Measurements from ENCODE around the gene ATP9A. TPM values are rescaled to one million over a fixed set of nuclear protein-coding genes. Genes with fewer than 3 reads are reported as not detected.

ATP9A gene
- total and polyA plus RNA-seq, 2 of the 8 experiments (the other 6 are each of a cell fraction or from before 2014, with no cell fraction given), result 5.0 to 6.4 TPM

- peaks cover 19% of the 10 kb centered on the region for H3K79me1 ChIP-seq (ENCODE audit: low read depth, low read length)
- no peak overlapping the region for H2BK120ac ChIP-seq (replicated peaks; ENCODE audit: low read depth, low read length)
- 96% methylated on average over 13 of the region's 13 CpGs; no CpG with 5 or more reads in 1 of the 2 experiments for WGBS, 2 experiments (ENCODE audit: extremely low coverage in 1 of 2, insufficient coverage in 1 of 2, insufficient read length in 1 of 2, insufficient replicate concordance in 2 of 2, low coverage in 1 of 2, low lambda C conversion rate in 2 of 2, missing lambda C conversion rate in 1 of 2)
- no peaks in the 10 kb centered on the region for H3K27me3 ChIP-seq (replicated peaks in 1 of 4; ENCODE audit: control insufficient read depth in 3 of 4, extremely low read depth in 1 of 4, insufficient read depth in 3 of 4, low read length in 3 of 4)
- no peak overlapping the region for H4K91ac ChIP-seq (replicated peaks; ENCODE audit: insufficient read length, low read length)
- H2BK15ac ChIP-seq (ENCODE audit: low read length), result no peak overlapping the region
- no peak overlapping the region for H2BK20ac ChIP-seq (ENCODE audit: low read length)
- H3K9ac ChIP-seq (replicated peaks in 1 of 4; ENCODE audit: extremely low read depth in 1 of 4, low read depth in 3 of 4, low read length in 3 of 4), result no peak overlapping the region
- H3K23me2 ChIP-seq (ENCODE audit: low read depth, low read length), result no peaks in the 10 kb centered on the region
- no peak for DNase-seq (ENCODE audit: low read depth in 1 of 2, low spot score in 2 of 2)
- ChIA-PET POLR2A (ENCODE audit: partially characterized antibody) (interaction anchor here (0.5 to 5.7 kb wide), 6 partner anchors 8 to 149 kb away, joined by 3 to 29 read pairs (median 4); no protein-coding TSS in a partner anchor), CTCF (ENCODE audit: partially characterized antibody) (interaction anchor here (0.7 to 1.8 kb wide), 8 partner anchors 11 to 496 kb away, joined by 3 to 8 read pairs (median 4); no protein-coding TSS in a partner anchor)
- no peak overlapping the region for H3K4ac ChIP-seq (replicated peaks; ENCODE audit: insufficient read length, low read depth, low read length)
- no peak overlapping the region for H2AFZ ChIP-seq (ENCODE audit: low read length)
- H3K36me3 ChIP-seq (ENCODE audit: control insufficient read depth in 2 of 4, insufficient read depth in 4 of 4, low read length in 3 of 4), result peaks cover 39 to 96% (median 57%) of the 10 kb centered on the region in 4 experiments
- no peak overlapping the region for H3K27ac ChIP-seq (ENCODE audit: low read depth, low read length)
- H3K79me2 ChIP-seq (ENCODE audit: control insufficient read depth in 1 of 2, insufficient read depth in 2 of 2, low read length in 2 of 2), result peaks cover 58 to 97% of the 10 kb centered on the region in 2 experiments
- no peak for FAIRE-seq
- H3K56ac ChIP-seq (replicated peaks; ENCODE audit: insufficient read length, low read depth, low read length), result no peak overlapping the region
- H4K20me1 ChIP-seq (replicated peaks in 1 of 2; ENCODE audit: control insufficient read depth in 1 of 2, insufficient read depth in 2 of 2, low read length in 2 of 2), result peaks cover 52 to 56% of the 10 kb centered on the region in 2 experiments
- H3K4me3 ChIP-seq (ENCODE audit: extremely low read depth in 1 of 4, insufficient read depth in 2 of 4, low read depth in 3 of 4, low read length in 4 of 4), result no peak overlapping the region
- no peak overlapping the region for H2AK5ac ChIP-seq (ENCODE audit: low read depth, low read length)
- no peak overlapping the region for H3K4me2 ChIP-seq (ENCODE audit: insufficient read depth in 1 of 2, low read depth in 2 of 2, low read length in 2 of 2)
- no peak overlapping the region for H4K5ac ChIP-seq (ENCODE audit: insufficient read length, low read depth, low read length)
- H3K14ac ChIP-seq (ENCODE audit: insufficient read length), result no peak overlapping the region
- no peak overlapping the region for H2BK5ac ChIP-seq (ENCODE audit: low read depth, low read length)
- no peak overlapping the region for H3K18ac ChIP-seq (ENCODE audit: extremely low read depth, low read length)
- no peak for TF ChIP-seq USF2 (IDR thresholded peaks at IDR 0.05; ENCODE audit: low read length)
- TF ChIP-seq POLR2AphosphoS5 (IDR thresholded peaks at IDR 0.05; ENCODE audit: low read depth, low read length), result peak; percentile 42
- TF ChIP-seq BCL11A (IDR thresholded peaks at IDR 0.05; ENCODE audit: low read depth in 2 of 2, low read length in 2 of 2), result no peak
- TF ChIP-seq POLR2A (IDR thresholded peaks at IDR 0.05; ENCODE audit: control extremely low read depth in 1 of 2, low read depth in 2 of 2, low read length in 2 of 2), result 0 out of 3 replicates have a peak, but pooled peaks of 1 of the 2 experiments have one; percentile 29
- H4K8ac ChIP-seq (ENCODE audit: extremely low read depth, insufficient read depth, low read length), result peak overlapping the region; percentile 58
- no peaks in the 10 kb centered on the region for H3K9me3 ChIP-seq (ENCODE audit: insufficient read depth in 2 of 2, low read depth in 1 of 2, low read length in 1 of 2)
- H2BK12ac ChIP-seq (ENCODE audit: low read depth, low read length), result no peak overlapping the region
- peaks cover 2 to 21% (median 13%) of the 10 kb centered on the region in 4 experiments for H3K4me1 ChIP-seq (replicated peaks in 1 of 4; ENCODE audit: control insufficient read depth in 3 of 4, insufficient read depth in 4 of 4, low read length in 3 of 4)
- no peak overlapping the region for H3K23ac ChIP-seq (ENCODE audit: insufficient read length)
These were observed 23.4 kb upstream of the ATP9A start for GRCh38 chr20:51791626-51792025.

All from H1 (cell line).